Adipocyte (in vitro differentiated cells): Measurements from ENCODE around the gene SYTL3.

ENCODE experiments used
- DNase-seq: peaks from one replicate; pipeline ENCODE4 v3.0.0-alpha.2; 2015; ENCODE audit warnings: low read depth
- H3K27me3 ChIP-seq: replicated peaks from 2 replicates; pipeline ENCODE4 v1.7.0; 2013; ENCODE audit warnings: mild to moderate bottlenecking, low read length, moderate library complexity; ENCODE audit not compliant: control insufficient read depth, insufficient read depth
- H3K36me3 ChIP-seq: 2 replicates; pipeline ENCODE4 v1.7.0; 2013; ENCODE audit warnings: low read length, mild to moderate bottlenecking, moderate library complexity; ENCODE audit not compliant: control insufficient read depth, insufficient read depth, severe bottlenecking
- H3K4me1 ChIP-seq: 2 replicates; pipeline ENCODE4 v1.7.0; 2013; ENCODE audit warnings: mild to moderate bottlenecking, low read length, moderate library complexity; ENCODE audit not compliant: control insufficient read depth, insufficient read depth
- H3K4me3 ChIP-seq: 2 replicates; pipeline ENCODE4 v1.7.0; 2013; ENCODE audit warnings: mild to moderate bottlenecking, low read length, moderate library complexity
- H3K9ac ChIP-seq: 2 replicates; pipeline ENCODE4 v1.7.0; 2013; ENCODE audit warnings: mild to moderate bottlenecking, low read length, moderate library complexity
- H3K9me3 ChIP-seq: 2 replicates; pipeline ENCODE4 v1.7.0; 2013; ENCODE audit warnings: mild to moderate bottlenecking, low read length, moderate library complexity; ENCODE audit not compliant: control insufficient read depth

SYTL3 gene

DNA sequence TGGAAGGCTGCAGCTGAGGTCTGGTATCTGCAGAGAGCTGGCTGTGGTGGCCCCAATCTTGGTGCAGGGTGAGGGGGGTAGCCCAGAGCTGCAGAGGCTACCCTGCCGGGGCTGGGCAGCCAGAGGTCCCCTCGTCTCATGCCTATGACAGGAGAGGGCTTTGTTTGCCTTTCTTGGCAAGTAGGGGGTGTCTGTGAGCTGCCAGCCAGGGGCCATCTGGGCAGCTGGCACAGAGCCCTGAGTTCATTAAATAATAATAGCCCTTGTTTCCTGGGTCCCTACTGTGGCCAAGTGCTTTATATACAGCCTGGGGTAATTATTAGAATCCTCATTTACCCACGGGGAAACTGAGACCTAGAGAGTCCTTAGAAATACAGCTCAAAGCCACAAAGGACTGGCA lies 102.8 kb downstream of the SYTL3 start:
- H3K36me3 ChIP-seq: no peaks in the 10 kb centered on the region
- no peak for DNase-seq
- no peaks in the 10 kb centered on the region for H3K27me3 ChIP-seq
- no peak overlapping the region for H3K9ac ChIP-seq
- no peaks in the 10 kb centered on the region for H3K9me3 ChIP-seq
- H3K4me3 ChIP-seq: no peak overlapping the region
- H3K4me1 ChIP-seq: no peaks in the 10 kb centered on the region

DNA sequence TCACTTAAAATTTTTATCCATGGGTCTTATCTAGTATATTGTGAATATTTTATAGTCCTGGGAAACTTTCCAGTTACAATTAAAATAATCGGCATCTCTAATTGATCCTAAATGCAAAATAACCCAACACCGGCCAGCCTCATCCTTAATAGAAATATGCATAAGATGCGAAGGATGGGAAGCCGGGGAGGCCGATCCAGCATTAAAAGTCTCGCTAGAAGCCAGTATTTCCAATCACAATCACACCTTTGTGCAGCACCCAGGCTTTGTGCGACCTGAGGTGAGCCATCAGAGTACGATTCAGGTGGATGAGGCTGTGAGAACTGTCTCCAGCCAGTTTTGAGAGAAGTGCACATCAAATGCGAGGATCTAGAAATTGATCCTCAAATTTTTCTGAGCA lies 104.0 kb downstream of the SYTL3 start:
- H3K4me1 ChIP-seq: no peaks in the 10 kb centered on the region
- DNase-seq: no peak
- H3K9me3 ChIP-seq: no peaks in the 10 kb centered on the region
- H3K4me3 ChIP-seq: no peak overlapping the region
- H3K36me3 ChIP-seq: no peaks in the 10 kb centered on the region
- no peaks in the 10 kb centered on the region for H3K27me3 ChIP-seq
- no peak overlapping the region for H3K9ac ChIP-seq

DNA sequence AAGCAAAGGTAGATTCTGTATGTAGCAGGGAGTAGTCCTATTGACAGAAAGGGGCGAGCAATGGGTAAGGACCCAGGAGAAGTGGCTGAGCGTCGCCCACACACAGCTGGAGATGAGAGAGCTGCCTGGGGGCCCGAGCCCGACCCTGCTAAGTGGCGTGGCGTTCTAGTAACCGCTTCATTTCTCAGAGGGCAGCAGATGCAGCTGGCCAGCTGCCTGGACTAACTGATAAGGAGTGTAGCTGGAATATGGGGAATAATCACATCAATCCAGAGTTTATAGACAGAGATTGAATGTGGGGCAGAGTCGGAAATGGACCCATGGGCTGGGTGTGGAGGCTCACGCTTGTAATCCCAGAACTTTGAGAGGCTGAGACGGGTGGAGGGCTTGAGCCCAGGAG lies 104.9 kb downstream of the SYTL3 start:
- H3K27me3 ChIP-seq: no peaks in the 10 kb centered on the region
- H3K9ac ChIP-seq: no peak overlapping the region
- no peaks in the 10 kb centered on the region for H3K9me3 ChIP-seq
- no peak overlapping the region for H3K4me3 ChIP-seq
- H3K4me1 ChIP-seq: no peaks in the 10 kb centered on the region
- H3K36me3 ChIP-seq: no peaks in the 10 kb centered on the region
- no peak for DNase-seq

DNA sequence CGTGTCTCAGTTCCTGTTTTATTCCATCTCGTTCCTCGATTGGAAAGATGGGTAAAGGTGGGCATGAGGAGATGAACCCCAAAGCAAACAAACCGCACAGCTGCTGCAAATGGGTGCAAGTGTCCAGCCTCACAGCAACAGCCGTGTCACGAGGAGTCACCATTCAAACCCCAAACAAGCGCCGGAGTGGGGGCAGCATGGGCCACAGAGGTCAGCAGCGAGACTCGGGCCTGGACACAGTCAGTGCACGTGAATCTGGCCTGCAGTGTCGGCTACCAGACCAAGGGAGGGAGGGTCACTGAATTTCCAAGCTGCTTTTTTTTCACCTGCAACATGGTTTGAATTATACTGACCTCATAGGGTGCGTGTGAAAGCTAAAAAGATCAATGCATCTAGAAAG lies 105.8 kb downstream of the SYTL3 start:
- no peak for DNase-seq
- Histone ChIP-seq H3K36me3 (no peaks in the 10 kb centered on the region), H3K9ac (no peak overlapping the region), H3K4me1 (no peaks in the 10 kb centered on the region), H3K9me3 (no peaks in the 10 kb centered on the region), H3K4me3 (no peak overlapping the region), H3K27me3 (no peaks in the 10 kb centered on the region)

DNA sequence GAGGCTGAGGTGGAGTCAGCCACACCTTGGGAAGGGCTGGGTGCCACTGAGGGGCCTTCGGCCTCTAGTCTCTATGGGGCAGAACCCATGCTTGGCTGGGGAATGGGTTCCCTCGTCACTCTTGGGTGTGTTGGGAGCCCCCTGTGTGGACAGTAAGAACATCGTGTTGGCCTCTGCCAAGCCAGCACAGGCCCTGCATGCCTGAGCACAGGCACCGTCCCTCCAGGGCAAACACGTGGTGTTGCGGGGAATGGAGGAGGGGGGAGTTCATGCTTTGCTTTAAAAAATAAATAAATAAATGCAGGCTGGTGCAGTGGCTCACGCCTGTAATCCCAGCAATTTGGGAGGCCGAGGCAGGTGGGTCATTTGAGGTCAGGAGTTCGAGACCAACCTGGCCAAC lies 106.3 kb downstream of the SYTL3 start:
- no peak for DNase-seq
- H3K27me3 ChIP-seq: no peaks in the 10 kb centered on the region
- no peaks in the 10 kb centered on the region for H3K36me3 ChIP-seq
- H3K4me1 ChIP-seq: no peaks in the 10 kb centered on the region
- no peak overlapping the region for H3K9ac ChIP-seq
- no peaks in the 10 kb centered on the region for H3K9me3 ChIP-seq
- no peak overlapping the region for H3K4me3 ChIP-seq

DNA sequence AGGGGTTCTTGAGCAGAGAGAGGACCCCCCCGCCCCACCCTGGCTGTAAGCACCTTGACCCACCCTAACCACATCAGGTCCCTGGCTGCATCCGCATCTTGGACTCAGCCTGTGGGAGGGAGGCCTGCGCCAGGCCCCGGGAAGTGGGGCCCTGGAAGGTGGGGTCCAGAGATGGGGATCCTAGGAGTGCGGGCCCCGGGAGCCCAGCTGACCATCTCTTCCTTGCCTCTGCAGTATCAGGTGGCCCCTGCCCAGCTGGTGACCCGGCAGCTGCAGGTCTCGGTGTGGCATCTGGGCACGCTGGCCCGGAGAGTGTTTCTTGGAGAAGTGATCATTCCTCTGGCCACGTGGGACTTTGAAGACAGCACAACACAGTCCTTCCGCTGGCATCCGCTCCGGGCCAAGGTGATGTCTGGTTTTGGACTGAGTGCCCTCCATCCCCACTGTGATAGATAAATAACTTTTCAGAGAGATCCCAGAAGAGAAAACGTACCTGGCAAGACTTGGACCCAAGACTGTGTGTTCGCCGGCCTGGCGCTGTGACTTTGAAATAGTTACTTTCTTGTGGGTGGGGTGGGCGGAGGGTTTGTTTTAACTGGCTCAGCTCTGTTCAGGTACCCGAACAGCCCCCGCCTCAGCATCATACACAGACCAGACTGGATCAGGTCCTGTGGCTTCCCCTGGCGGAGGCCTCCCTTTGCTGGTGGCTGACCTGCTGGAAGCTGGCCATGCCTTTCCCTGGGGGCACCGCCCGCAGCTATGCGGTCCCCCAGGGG lies 107.3 kb downstream of the SYTL3 start:
- Histone ChIP-seq H3K4me1 (no peaks in the 10 kb centered on the region), H3K4me3 (no peak overlapping the region)
- DNase-seq: no peak

DNA sequence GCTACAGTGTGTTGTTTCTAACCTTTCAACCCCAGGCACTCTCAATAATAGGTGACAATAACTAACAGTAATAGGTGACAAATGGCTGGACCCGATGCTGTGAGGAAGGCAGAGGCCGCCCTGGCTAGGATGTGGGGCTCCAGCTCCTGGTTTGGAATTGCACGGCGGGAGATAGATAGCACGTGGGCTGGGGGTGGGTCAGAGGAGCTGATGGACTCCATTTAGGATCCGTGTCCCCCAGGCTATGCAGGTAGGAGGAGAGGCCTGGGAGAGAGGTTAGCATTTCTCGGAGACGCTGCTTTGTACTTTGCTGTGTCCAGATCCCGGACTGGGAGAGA lies 107.9 kb downstream of the SYTL3 start:
- H3K4me1 ChIP-seq: no peaks in the 10 kb centered on the region
- no peak for DNase-seq
- H3K9me3 ChIP-seq: no peaks in the 10 kb centered on the region
- H3K27me3 ChIP-seq: no peaks in the 10 kb centered on the region
- H3K36me3 ChIP-seq: no peaks in the 10 kb centered on the region
- no peak overlapping the region for H3K9ac ChIP-seq
- H3K4me3 ChIP-seq: no peak overlapping the region

More for the DNA sequence above, 107.3 kb downstream of the SYTL3 start:
- Histone ChIP-seq H3K36me3 (no peaks in the 10 kb centered on the region), H3K27me3 (no peaks in the 10 kb centered on the region), H3K9me3 (no peaks in the 10 kb centered on the region), H3K9ac (no peak overlapping the region)

DNA sequence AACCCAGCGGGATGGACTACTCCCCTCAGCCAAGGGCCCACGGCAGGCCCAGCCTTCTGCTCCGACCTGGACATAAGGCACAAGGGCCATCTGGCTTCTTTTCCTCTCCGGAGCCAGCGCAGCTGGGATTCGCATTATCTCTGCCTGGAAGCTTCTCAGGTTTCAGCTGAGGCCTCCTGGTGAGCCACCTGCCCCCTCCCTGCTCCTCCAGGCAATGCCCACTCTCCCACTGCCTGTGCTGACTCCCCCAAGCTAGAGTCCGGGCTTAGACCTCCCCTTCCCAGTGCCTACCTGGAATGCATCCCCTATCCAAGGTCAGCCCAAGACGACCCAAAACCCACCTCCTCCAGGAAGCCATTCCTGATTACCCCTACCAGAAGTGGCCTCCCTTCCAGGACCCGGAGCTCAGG lies 108.6 kb downstream of the SYTL3 start:
- no peak for DNase-seq
- H3K4me3 ChIP-seq: no peak overlapping the region

DNA sequence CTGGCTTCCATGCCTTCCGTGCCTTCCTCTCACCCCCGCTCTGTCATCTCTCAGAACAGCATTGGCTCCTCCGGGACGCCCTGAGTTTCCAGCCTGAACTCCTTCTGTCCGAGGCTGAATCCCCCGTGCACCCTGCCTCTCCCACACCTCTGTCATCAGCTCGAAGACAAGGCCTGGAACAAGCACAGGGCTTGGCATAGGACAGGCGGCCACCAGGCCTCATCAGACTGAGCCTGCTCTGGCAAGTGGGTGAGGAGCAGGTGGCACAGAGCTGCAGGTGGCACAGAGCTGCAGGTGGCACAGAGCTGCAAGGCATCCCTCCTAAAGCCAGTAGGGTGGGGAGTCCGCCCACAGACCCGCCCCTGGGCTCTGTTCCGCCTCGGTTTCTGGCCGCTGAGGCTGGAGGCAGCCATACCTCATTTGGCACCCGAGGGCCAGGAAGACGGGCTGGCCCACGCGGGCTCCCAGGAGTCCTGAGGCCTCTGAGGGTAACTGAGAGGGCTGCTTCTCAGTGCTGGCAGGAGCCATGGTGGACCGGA lies 109.2 kb downstream of the SYTL3 start:
- Histone ChIP-seq H3K4me1 (peaks cover 3% of the 10 kb centered on the region), H3K4me3 (no peak overlapping the region), H3K9ac (no peak overlapping the region), H3K27me3 (no peaks in the 10 kb centered on the region), H3K36me3 (no peaks in the 10 kb centered on the region), H3K9me3 (no peaks in the 10 kb centered on the region)
- DNase-seq: no peak

More for the DNA sequence above, 108.6 kb downstream of the SYTL3 start:
- no peaks in the 10 kb centered on the region for H3K9me3 ChIP-seq
- H3K36me3 ChIP-seq: no peaks in the 10 kb centered on the region
- H3K9ac ChIP-seq: no peak overlapping the region
- H3K4me1 ChIP-seq: peaks cover 3% of the 10 kb centered on the region
- H3K27me3 ChIP-seq: no peaks in the 10 kb centered on the region

DNA sequence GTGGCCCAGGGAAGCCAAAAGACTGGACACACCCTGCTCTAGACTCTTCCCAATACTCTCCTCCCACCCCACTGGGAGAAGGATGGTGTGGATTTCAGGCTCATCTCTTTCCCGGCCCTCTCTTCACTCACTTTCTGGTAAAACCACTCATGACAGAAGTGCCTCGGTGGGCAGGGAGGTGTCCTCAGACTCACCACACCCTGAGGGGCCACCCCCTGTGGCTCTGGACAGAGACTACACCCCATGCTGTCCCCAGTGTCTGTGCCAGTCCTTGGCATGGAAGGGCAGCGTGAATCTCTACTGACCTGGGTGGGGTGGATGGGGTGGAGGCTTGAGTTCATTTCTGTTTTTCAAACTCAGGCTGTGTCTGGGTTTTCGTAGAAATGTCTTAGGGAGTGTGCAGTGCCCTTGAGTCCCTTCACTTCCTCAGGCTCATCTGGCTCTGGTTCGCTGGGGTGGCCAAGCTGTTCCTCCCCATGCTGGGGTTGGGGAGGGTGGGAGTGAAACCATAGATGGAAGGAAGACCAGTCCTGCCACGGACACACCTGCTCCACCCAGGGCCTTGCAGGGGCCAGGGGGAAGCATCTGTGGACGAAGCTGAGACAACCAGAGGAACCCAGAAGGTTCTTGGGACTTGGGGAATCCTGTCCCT lies 110.2 kb downstream of the SYTL3 start:
- no peaks in the 10 kb centered on the region for H3K27me3 ChIP-seq
- no peak overlapping the region for H3K4me3 ChIP-seq
- H3K9ac ChIP-seq: no peak overlapping the region
- H3K36me3 ChIP-seq: no peaks in the 10 kb centered on the region
- H3K4me1 ChIP-seq: peaks cover 3% of the 10 kb centered on the region
- DNase-seq: no peak
- no peaks in the 10 kb centered on the region for H3K9me3 ChIP-seq

DNA sequence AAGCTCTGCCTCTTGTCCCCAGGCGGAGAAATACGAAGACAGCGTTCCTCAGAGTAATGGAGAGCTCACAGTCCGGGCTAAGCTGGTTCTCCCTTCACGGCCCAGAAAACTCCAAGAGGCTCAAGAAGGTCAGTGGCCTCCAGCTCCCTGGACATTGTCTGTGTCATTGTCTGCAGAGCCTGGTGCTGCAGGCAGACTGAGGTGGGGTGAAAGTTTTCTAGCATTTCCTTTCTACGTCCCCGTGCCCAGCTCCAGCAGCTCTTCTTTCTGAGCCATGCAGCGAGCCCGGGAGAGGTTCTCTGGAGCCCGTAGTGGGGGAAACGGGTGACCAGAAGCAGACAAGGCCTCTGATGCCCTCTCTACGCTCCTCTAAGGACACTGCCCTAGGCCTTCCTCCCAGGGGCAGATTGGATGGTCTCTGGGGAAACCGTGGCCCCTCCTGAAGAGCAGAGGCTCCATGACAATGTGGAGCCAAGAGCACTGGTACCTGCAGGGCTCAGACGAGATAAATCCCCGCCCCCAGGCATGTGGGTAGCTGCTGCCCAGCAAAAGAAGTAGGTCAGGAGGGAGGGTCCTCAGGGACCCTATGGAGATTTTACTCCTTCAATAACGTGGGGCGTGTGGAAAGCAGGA lies 110.9 kb downstream of the SYTL3 start:
- H3K4me3 ChIP-seq: no peak overlapping the region
- DNase-seq: no peak
- peaks cover 3% of the 10 kb centered on the region for H3K4me1 ChIP-seq
- H3K9me3 ChIP-seq: no peaks in the 10 kb centered on the region
- H3K9ac ChIP-seq: no peak overlapping the region
- no peaks in the 10 kb centered on the region for H3K36me3 ChIP-seq
- no peaks in the 10 kb centered on the region for H3K27me3 ChIP-seq
